Astrocyte (in vitro differentiated cells and primary cell): ENCODE measurements around the gene RALGPS1. TPM values are rescaled to one million over a fixed set of nuclear protein-coding genes. Genes with fewer than 3 reads are reported as not detected.

ENCODE experiments used
- DNase-seq: peaks from one replicate; pipeline ENCODE4 v3.0.0-alpha.2; 2010; ENCODE audit warnings: low read depth
- FAIRE-seq: peaks from 2 replicates; lab custom pipeline; 2011; peaks lifted over from hg19 to GRCh38; lab: Jason Lieb, UNC
- H2AFZ ChIP-seq: 2 replicates; pipeline ENCODE4 v1.6.0; 2012; ENCODE audit warnings: low read depth, low read length, inconsistent platforms
- H3K27ac ChIP-seq: 2 replicates; pipeline ENCODE4 v1.5.1; 2011; ENCODE audit warnings: low read depth, low read length, inconsistent platforms
- H3K27me3 ChIP-seq: 2 replicates; pipeline ENCODE4 v1.6.0; 2011; ENCODE audit warnings: low read length, inconsistent platforms; ENCODE audit not compliant: insufficient read depth
- H3K36me3 ChIP-seq: 2 replicates; pipeline ENCODE4 v1.5.1; 2011; ENCODE audit warnings: low read length, inconsistent platforms; ENCODE audit not compliant: insufficient read depth
- H3K4me1 ChIP-seq: 2 replicates; pipeline ENCODE4 v1.5.1; 2011; ENCODE audit warnings: low read length, inconsistent platforms; ENCODE audit not compliant: insufficient read depth
- H3K4me2 ChIP-seq: 2 replicates; pipeline ENCODE4 v1.6.0; 2012; ENCODE audit warnings: low read length, inconsistent platforms
- H3K4me3 ChIP-seq: 2 replicates; pipeline ENCODE4 v1.5.1; 2011; ENCODE audit warnings: low read depth, mild to moderate bottlenecking, low read length, inconsistent platforms; ENCODE audit not compliant: insufficient read depth
- H3K79me2 ChIP-seq: 2 replicates; pipeline ENCODE4 v1.6.0; 2012; ENCODE audit warnings: mild to moderate bottlenecking, low read length, inconsistent platforms; ENCODE audit not compliant: insufficient read depth
- H3K9ac ChIP-seq: 2 replicates; pipeline ENCODE4 v1.6.0; 2012; ENCODE audit warnings: mild to moderate bottlenecking, low read length, inconsistent platforms
- H3K9me3 ChIP-seq: 2 replicates; pipeline ENCODE4 v1.5.1; 2012; ENCODE audit warnings: low read depth, mild to moderate bottlenecking, low read length, inconsistent platforms; ENCODE audit not compliant: insufficient read depth
- H4K20me1 ChIP-seq: 2 replicates; pipeline ENCODE4 v1.6.0; 2012; ENCODE audit warnings: low read length, inconsistent platforms; ENCODE audit not compliant: insufficient read depth
- H3K27ac Mint-ChIP-seq: one replicate; pipeline ENCODE4 v1.8.0; 2021; ENCODE audit warnings: mild to moderate bottlenecking, mixed read lengths; ENCODE audit not compliant: unreplicated experiment
- H3K27me3 Mint-ChIP-seq: one replicate; pipeline ENCODE4 v1.8.0; 2021; ENCODE audit warnings: low read depth, mixed read lengths; ENCODE audit not compliant: unreplicated experiment
- H3K36me3 Mint-ChIP-seq: one replicate; pipeline ENCODE4 v1.8.0; 2021; ENCODE audit warnings: low read depth, mixed read lengths; ENCODE audit not compliant: unreplicated experiment
- H3K4me1 Mint-ChIP-seq: one replicate; pipeline ENCODE4 v1.8.0; 2021; ENCODE audit warnings: low read depth, mixed read lengths; ENCODE audit not compliant: unreplicated experiment
- H3K4me3 Mint-ChIP-seq: one replicate; pipeline ENCODE4 v1.8.0; 2021; ENCODE audit warnings: mild to moderate bottlenecking, moderate library complexity, mixed read lengths; ENCODE audit not compliant: unreplicated experiment
- H3K9me3 Mint-ChIP-seq: one replicate; pipeline ENCODE4 v1.8.0; 2021; ENCODE audit warnings: mild to moderate bottlenecking, mixed read lengths; ENCODE audit not compliant: unreplicated experiment
- EZH2 ChIP-seq: IDR thresholded peaks from 2 replicates; pipeline ENCODE4 v1.6.1; 2012; ENCODE audit warnings: mild to moderate bottlenecking, low read length, inconsistent platforms; ENCODE audit not compliant: insufficient read depth
- total RNA-seq: library from RNA; stranded (reverse); gene quantifications from 2 replicates; pipeline ENCODE4 v1.2.1, GENCODE V29; 2021
- TF ChIP-seq, protein P1 (sequence below): IDR thresholded peaks from 2 replicates; pipeline ENCODE4 v1.5.1; 2011; ENCODE audit warnings: low read depth, mild to moderate bottlenecking, inconsistent platforms, low read length, moderate library complexity; ENCODE audit not compliant: insufficient read depth

Gene RALGPS1
- total RNA-seq, 1 donor from 2014 or later: 2.8 TPM

DNA sequence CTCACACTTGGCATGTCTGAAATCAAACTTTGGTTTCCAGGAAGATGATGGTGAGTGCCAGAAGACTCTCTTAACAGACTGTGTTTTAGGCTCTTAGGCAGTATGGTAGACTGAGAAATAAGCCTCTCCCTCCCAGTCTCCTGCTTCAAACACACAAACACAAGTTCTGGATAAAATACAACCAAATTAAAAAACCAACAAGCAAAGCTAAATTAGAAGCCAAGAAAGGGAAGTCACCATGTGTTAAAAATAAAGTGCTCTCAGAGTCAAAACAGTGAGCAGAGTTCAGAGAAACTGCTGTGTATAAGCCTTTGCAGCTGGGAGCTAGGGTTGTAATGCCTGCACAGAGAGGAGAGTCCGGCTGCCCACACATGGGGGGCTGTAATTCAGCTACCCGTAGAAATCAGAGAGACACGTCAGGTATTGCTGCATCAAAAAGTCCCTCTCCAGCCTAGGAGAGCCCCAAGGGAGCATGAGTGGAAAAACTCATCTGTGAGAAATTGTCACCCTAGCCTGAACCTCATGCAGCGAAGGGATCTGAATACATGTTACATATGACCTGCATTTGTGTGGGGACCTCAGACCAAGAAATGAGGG, 145.3 kb downstream of the RALGPS1 start:
- H3K4me1 Mint-ChIP-seq: peaks cover 7% of the 10 kb centered on the region
- DNase-seq (no peak), FAIRE-seq (no peak)
- H3K4me3 Mint-ChIP-seq: no peak overlapping the region
- no peaks in the 10 kb centered on the region for H3K36me3 Mint-ChIP-seq
- peaks cover 2% of the 10 kb centered on the region for H3K27me3 Mint-ChIP-seq
- TF ChIP-seq, protein P1, sequence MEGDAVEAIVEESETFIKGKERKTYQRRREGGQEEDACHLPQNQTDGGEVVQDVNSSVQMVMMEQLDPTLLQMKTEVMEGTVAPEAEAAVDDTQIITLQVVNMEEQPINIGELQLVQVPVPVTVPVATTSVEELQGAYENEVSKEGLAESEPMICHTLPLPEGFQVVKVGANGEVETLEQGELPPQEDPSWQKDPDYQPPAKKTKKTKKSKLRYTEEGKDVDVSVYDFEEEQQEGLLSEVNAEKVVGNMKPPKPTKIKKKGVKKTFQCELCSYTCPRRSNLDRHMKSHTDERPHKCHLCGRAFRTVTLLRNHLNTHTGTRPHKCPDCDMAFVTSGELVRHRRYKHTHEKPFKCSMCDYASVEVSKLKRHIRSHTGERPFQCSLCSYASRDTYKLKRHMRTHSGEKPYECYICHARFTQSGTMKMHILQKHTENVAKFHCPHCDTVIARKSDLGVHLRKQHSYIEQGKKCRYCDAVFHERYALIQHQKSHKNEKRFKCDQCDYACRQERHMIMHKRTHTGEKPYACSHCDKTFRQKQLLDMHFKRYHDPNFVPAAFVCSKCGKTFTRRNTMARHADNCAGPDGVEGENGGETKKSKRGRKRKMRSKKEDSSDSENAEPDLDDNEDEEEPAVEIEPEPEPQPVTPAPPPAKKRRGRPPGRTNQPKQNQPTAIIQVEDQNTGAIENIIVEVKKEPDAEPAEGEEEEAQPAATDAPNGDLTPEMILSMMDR: no peak
- TF ChIP-seq EZH2: no peak
- Histone ChIP-seq H4K20me1 (no peaks in the 10 kb centered on the region), H3K36me3 (no peaks in the 10 kb centered on the region), H2AFZ (no peak overlapping the region), H3K27ac (no peak overlapping the region), H3K27me3 (peaks cover 3% of the 10 kb centered on the region), H3K4me3 (no peak overlapping the region), H3K4me2 (no peak overlapping the region), H3K79me2 (no peaks in the 10 kb centered on the region), H3K9ac (no peak overlapping the region), H3K4me1 (no peaks in the 10 kb centered on the region), H3K9me3 (no peaks in the 10 kb centered on the region)
- no peaks in the 10 kb centered on the region for H3K9me3 Mint-ChIP-seq
- no peak overlapping the region for H3K27ac Mint-ChIP-seq

GRCh38 chr9:127061411-127061810, 146.8 kb downstream of the RALGPS1 start:
- H3K27me3 ChIP-seq: no peaks in the 10 kb centered on the region
- no peaks in the 10 kb centered on the region for H3K9me3 ChIP-seq
- no peak for FAIRE-seq
- H2AFZ ChIP-seq: no peak overlapping the region
- no peak overlapping the region for H3K9ac ChIP-seq
- Mint-ChIP-seq H3K27me3 (peaks cover 2% of the 10 kb centered on the region), H3K27ac (no peak overlapping the region), H3K36me3 (no peaks in the 10 kb centered on the region), H3K4me3 (no peak overlapping the region), H3K9me3 (no peaks in the 10 kb centered on the region), H3K4me1 (peaks cover 9% of the 10 kb centered on the region)
- no peaks in the 10 kb centered on the region for H3K79me2 ChIP-seq
- no peak for DNase-seq
- no peaks in the 10 kb centered on the region for H3K4me1 ChIP-seq
- no peak overlapping the region for H3K4me3 ChIP-seq
- H3K27ac ChIP-seq: no peak overlapping the region
- no peaks in the 10 kb centered on the region for H4K20me1 ChIP-seq
- TF ChIP-seq EZH2: no peak
- TF ChIP-seq, protein P1: no peak
- H3K4me2 ChIP-seq: no peak overlapping the region
- H3K36me3 ChIP-seq: no peaks in the 10 kb centered on the region

DNA sequence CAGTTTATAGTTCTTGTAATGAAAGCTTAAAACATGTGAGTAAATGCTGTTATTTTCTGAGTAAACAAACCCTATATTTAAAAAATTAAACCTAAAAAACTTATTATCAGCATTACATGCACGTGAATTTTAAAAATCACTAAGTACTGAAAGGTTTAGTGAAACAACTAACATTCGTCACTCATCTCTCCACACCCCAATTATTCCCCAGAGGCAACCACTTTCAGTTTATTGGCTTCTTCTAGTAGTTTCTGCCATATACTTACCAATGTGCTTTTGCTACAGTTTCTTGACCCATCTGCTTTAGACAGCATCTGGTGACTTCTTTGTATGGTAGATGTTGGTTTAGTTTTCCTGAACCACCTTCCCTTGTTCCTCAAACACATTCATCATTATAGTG, 149.8 kb downstream of the RALGPS1 start:
- Mint-ChIP-seq H3K4me3 (no peak overlapping the region), H3K27me3 (peaks cover 2% of the 10 kb centered on the region), H3K9me3 (no peaks in the 10 kb centered on the region), H3K4me1 (peaks cover 2% of the 10 kb centered on the region), H3K27ac (no peak overlapping the region), H3K36me3 (no peaks in the 10 kb centered on the region)
- no peaks in the 10 kb centered on the region for H4K20me1 ChIP-seq
- no peaks in the 10 kb centered on the region for H3K36me3 ChIP-seq
- H3K9me3 ChIP-seq: no peaks in the 10 kb centered on the region
- H3K4me1 ChIP-seq: no peaks in the 10 kb centered on the region
- no peak overlapping the region for H3K27ac ChIP-seq
- DNase-seq (no peak), FAIRE-seq (no peak)
- no peak overlapping the region for H3K9ac ChIP-seq
- H2AFZ ChIP-seq: no peak overlapping the region
- TF ChIP-seq EZH2: no peak
- TF ChIP-seq, protein P1: no peak
- H3K4me2 ChIP-seq: no peak overlapping the region
- no peaks in the 10 kb centered on the region for H3K79me2 ChIP-seq
- no peaks in the 10 kb centered on the region for H3K27me3 ChIP-seq
- no peak overlapping the region for H3K4me3 ChIP-seq
